Liver (tissue), 9 donors: ENCODE results near the gene ZNF154. TPM values are rescaled to one million over a fixed set of nuclear protein-coding genes. Genes with fewer than 3 reads are reported as not detected.

ENCODE experiments used
- DNase-seq: peaks from one replicate; pipeline ENCODE4 v3.0.0-alpha.2; 2017; ENCODE audit warnings: low spot score
- H3K27ac ChIP-seq, 2 donors: one replicate each; pipeline ENCODE4 v1.7.0; 2013; ENCODE audit warnings: inconsistent platforms in 2 of 2, low read length in 2 of 2, control low read depth in 1 of 2, low read depth in 1 of 2, mild to moderate bottlenecking in 1 of 2
- H3K27me3 ChIP-seq, 4 donors: one replicate each; pipeline versions ENCODE4 v1.6.1 to v1.7.0; 2013; ENCODE audit warnings: low read length in 3 of 4, inconsistent platforms in 1 of 4, mild to moderate bottlenecking in 1 of 4, moderate library complexity in 1 of 4; ENCODE audit not compliant: control insufficient read depth in 4 of 4, insufficient read depth in 4 of 4
- H3K36me3 ChIP-seq, 4 donors: one replicate each; pipeline versions ENCODE4 v1.6.1 to v1.7.0; 2013; ENCODE audit warnings: low read length in 3 of 4, mild to moderate bottlenecking in 3 of 4, low read depth in 1 of 4, moderate library complexity in 1 of 4; ENCODE audit not compliant: control insufficient read depth in 4 of 4, insufficient read depth in 3 of 4
- H3K4me1 ChIP-seq, 4 donors: one replicate each; pipeline versions ENCODE4 v1.6.1 to v1.7.0; 2013; ENCODE audit warnings: low read length in 3 of 4, mild to moderate bottlenecking in 3 of 4, moderate library complexity in 1 of 4; ENCODE audit not compliant: control insufficient read depth in 4 of 4, insufficient read depth in 4 of 4
- H3K4me3 ChIP-seq, 3 donors: one replicate each; pipeline versions ENCODE4 v1.6.1 to v1.7.0; 2013; ENCODE audit warnings: low read length in 3 of 3, control low read depth in 1 of 3, low read depth in 1 of 3, mild to moderate bottlenecking in 1 of 3
- H3K9ac ChIP-seq, 2 donors: one replicate each; pipeline ENCODE4 v1.7.0; 2013; ENCODE audit warnings: low read length in 2 of 2, mild to moderate bottlenecking in 2 of 2, moderate library complexity in 2 of 2, control low read depth in 1 of 2, low read depth in 1 of 2
- H3K9me3 ChIP-seq, 4 donors: one replicate each; pipeline versions ENCODE4 v1.6.1 to v1.7.0; 2013; ENCODE audit warnings: low read length in 3 of 4; ENCODE audit not compliant: control insufficient read depth in 4 of 4
- CTCF ChIP-seq: fragments of 150-350 bp; IDR thresholded peaks from 2 replicates; pipeline ENCODE4 v1.5.1; 2017; ENCODE audit warnings: improper control_type of control experiment, low read depth, low read length; ENCODE audit not compliant: missing input control
- EGR1 ChIP-seq, 2 donors: IDR thresholded peaks; 2 replicates each; pipeline ENCODE4 v1.6.1; 2016 to 2018; ENCODE audit warnings: antibody characterized with exemption in 2 of 2, low read depth in 2 of 2
- FOXA1 ChIP-seq: IDR thresholded peaks from 2 replicates; pipeline ENCODE4 v1.6.1; 2016; ENCODE audit warnings: antibody characterized with exemption
- FOXA2 ChIP-seq: IDR thresholded peaks from 2 replicates; pipeline ENCODE4 v1.6.1; 2016; ENCODE audit warnings: antibody characterized with exemption
- GABPA ChIP-seq, 2 donors: IDR thresholded peaks in 1 of 2; conservative IDR thresholded peaks in 1 of 2; 2 replicates each; pipeline ENCODE4 v1.6.1; 2016; ENCODE audit warnings: antibody characterized with exemption in 2 of 2, mild to moderate bottlenecking in 1 of 2, moderate library complexity in 1 of 2
- HNF4A ChIP-seq, 2 donors: conservative IDR thresholded peaks; 2 replicates each; pipeline ENCODE4 v1.6.1; 2016; ENCODE audit warnings: antibody characterized with exemption in 2 of 2, mild to moderate bottlenecking in 2 of 2
- HNF4G ChIP-seq: IDR thresholded peaks from 2 replicates; pipeline ENCODE4 v1.6.1; 2016; ENCODE audit warnings: antibody characterized with exemption
- JUND ChIP-seq, 2 donors: IDR thresholded peaks; 2 replicates each; pipeline ENCODE4 v1.6.1; 2016; ENCODE audit warnings: antibody characterized with exemption in 2 of 2
- NR2F2 ChIP-seq: IDR thresholded peaks from 2 replicates; pipeline ENCODE4 v1.6.1; 2016; ENCODE audit warnings: antibody characterized with exemption
- RAD21 ChIP-seq, 2 donors: IDR thresholded peaks; 2 replicates each; pipeline ENCODE4 v1.6.1; 2016; ENCODE audit warnings: antibody characterized with exemption in 2 of 2, mild to moderate bottlenecking in 2 of 2
- REST ChIP-seq: IDR thresholded peaks from 2 replicates; pipeline ENCODE4 v1.6.1; 2016; ENCODE audit warnings: antibody characterized with exemption, mild to moderate bottlenecking
- RXRA ChIP-seq, 2 donors: IDR thresholded peaks; 2 replicates each; pipeline ENCODE4 v1.6.1; 2017 to 2018; ENCODE audit warnings: antibody characterized with exemption in 2 of 2, mild to moderate bottlenecking in 1 of 2
- SP1 ChIP-seq: IDR thresholded peaks from 2 replicates; pipeline ENCODE4 v1.6.1; 2018; ENCODE audit warnings: antibody characterized with exemption, mild to moderate bottlenecking
- YY1 ChIP-seq: IDR thresholded peaks from 2 replicates; pipeline ENCODE4 v1.6.1; 2016; ENCODE audit warnings: antibody characterized with exemption, mild to moderate bottlenecking
- WGBS: extraction: QIAGEN DNeasy Blood & Tissue Kit; methylation state at CpG from one replicate; pipeline ENCODE4 v1.1.7; 2013; 5-methylcytosine and 5-hydroxymethylcytosine counted together
- polyA plus RNA-seq, 2 donors: library from polyadenylated mRNA; stranded (reverse) in 1 of 2; unstranded in 1 of 2; fragments of 200-250 nt in 1 of 2; fragments of >200 nt in 1 of 2; fragmentation: Nextera tagmentation in 1 of 2; extraction: Ambion mirVana in 1 of 2; gene quantifications; one replicate each; pipeline versions ENCODE4 v1.2.1 to v1.2.3, GENCODE V29; 2013 to 2015
- total RNA-seq, 2 donors: library from RNA; depleted of rRNA; stranded (reverse); fragments of >200 nt; gene quantifications; one replicate each; pipeline ENCODE4 v1.2.3, GENCODE V29; 2014
- TF ChIP-seq, protein P1 (sequence below): IDR thresholded peaks from 2 replicates; pipeline ENCODE4 v1.6.1; 2016; ENCODE audit warnings: antibody characterized with exemption
- TF ChIP-seq, protein P2 (sequence below): IDR thresholded peaks from 2 replicates; pipeline ENCODE4 v1.6.1; 2016; ENCODE audit warnings: antibody characterized with exemption
- donor health status: healthy.
- donor health status: healthy.
- donor health status: healthy.
- donor health status: healthy.
- donor health status: healthy.

Gene ZNF154
- total and polyA plus RNA-seq, 4 donors: 0.32 to 4.7 (median 1.3) TPM

- TF ChIP-seq NR2F2 (no peak), RXRA (IDR thresholded peaks at IDR 0.05) (no peak), RAD21 (IDR thresholded peaks at IDR 0.05) (no peak), FOXA2 (no peak), FOXA1 (no peak), CTCF (no peak), SP1 (no peak), REST (no peak), HNF4A (conservative IDR thresholded peaks at IDR 0.05) (no peak), HNF4G (no peak), GABPA (IDR thresholded peaks at IDR 0.05 in 1 of 2, conservative IDR thresholded peaks at IDR 0.05 in 1 of 2) (no peak)
- TF ChIP-seq, protein P1, sequence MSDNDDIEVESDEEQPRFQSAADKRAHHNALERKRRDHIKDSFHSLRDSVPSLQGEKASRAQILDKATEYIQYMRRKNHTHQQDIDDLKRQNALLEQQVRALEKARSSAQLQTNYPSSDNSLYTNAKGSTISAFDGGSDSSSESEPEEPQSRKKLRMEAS: no peak
- TF ChIP-seq, protein P2, sequence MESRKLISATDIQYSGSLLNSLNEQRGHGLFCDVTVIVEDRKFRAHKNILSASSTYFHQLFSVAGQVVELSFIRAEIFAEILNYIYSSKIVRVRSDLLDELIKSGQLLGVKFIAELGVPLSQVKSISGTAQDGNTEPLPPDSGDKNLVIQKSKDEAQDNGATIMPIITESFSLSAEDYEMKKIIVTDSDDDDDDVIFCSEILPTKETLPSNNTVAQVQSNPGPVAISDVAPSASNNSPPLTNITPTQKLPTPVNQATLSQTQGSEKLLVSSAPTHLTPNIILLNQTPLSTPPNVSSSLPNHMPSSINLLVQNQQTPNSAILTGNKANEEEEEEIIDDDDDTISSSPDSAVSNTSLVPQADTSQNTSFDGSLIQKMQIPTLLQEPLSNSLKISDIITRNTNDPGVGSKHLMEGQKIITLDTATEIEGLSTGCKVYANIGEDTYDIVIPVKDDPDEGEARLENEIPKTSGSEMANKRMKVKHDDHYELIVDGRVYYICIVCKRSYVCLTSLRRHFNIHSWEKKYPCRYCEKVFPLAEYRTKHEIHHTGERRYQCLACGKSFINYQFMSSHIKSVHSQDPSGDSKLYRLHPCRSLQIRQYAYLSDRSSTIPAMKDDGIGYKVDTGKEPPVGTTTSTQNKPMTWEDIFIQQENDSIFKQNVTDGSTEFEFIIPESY: no peak
- H3K36me3 ChIP-seq: peaks cover 24 to 97% (median 82%) of the 10 kb centered on the region in 4 donors
- no peaks in the 10 kb centered on the region for H3K4me1 ChIP-seq
- H3K9ac ChIP-seq: no peak overlapping the region
- WGBS: 97% methylated on average over 10 of the region's 10 CpGs
- no peak overlapping the region for H3K27ac ChIP-seq
- H3K27me3 ChIP-seq: no peaks in the 10 kb centered on the region
- peaks cover 22 to 85% (median 63%) of the 10 kb centered on the region in 4 donors for H3K9me3 ChIP-seq
- peak overlapping the region in 2 of 3 donors; percentile 36 to 66 for H3K4me3 ChIP-seq
- no peak for DNase-seq
These were observed 45.2 kb upstream of the ZNF154 start for GRCh38 chr19:57754091-57754673.

- Histone ChIP-seq H3K27ac (no peak overlapping the region), H3K9me3 (peaks cover 11 to 47% (median 33%) of the 10 kb centered on the region in 4 donors), H3K9ac (no peak overlapping the region), H3K4me1 (peaks cover 3 to 12% (median 9%) of the 10 kb centered on the region in 4 donors), H3K27me3 (no peaks in the 10 kb centered on the region), H3K4me3 (peak overlapping the region; percentile 80 to 98 (median 96)), H3K36me3 (peaks cover 14 to 43% (median 40%) of the 10 kb centered on the region in 4 donors)
- no peak for DNase-seq
- 97% methylated on average over 3 of the region's 3 CpGs for WGBS
- TF ChIP-seq HNF4G (no peak), RAD21 (IDR thresholded peaks at IDR 0.05) (no peak), HNF4A (conservative IDR thresholded peaks at IDR 0.05) (no peak), NR2F2 (no peak), FOXA1 (no peak), FOXA2 (no peak), EGR1 (IDR thresholded peaks at IDR 0.05; ENCODE audit: low read depth in 2 of 2) (no peak), YY1 (no peak), RXRA (IDR thresholded peaks at IDR 0.05) (no peak), SP1 (no peak), GABPA (IDR thresholded peaks at IDR 0.05 in 1 of 2, conservative IDR thresholded peaks at IDR 0.05 in 1 of 2) (no peak), REST (no peak), JUND (IDR thresholded peaks at IDR 0.05) (no peak)
- TF ChIP-seq, protein P1: no peak
These were observed 39.0 kb upstream of the ZNF154 start for GRCh38 chr19:57748029-57748428.
